Loucy (cell line): ENCODE data around the gene ADGRG2.

ENCODE experiments used
- H2AFZ ChIP-seq: fragments of 200-600 bp; sonication (generic); 2 replicates; pipeline ENCODE4 v1.6.0; 2016; ENCODE audit warnings: antibody characterized with exemption, mild to moderate bottlenecking, low read length, moderate library complexity
- H3F3A ChIP-seq: fragments of 200-600 bp; 2 replicates; pipeline ENCODE4 v1.6.0; 2016; ENCODE audit warnings: antibody characterized with exemption, low read depth, mild to moderate bottlenecking
- H3K27me3 ChIP-seq: fragments of 200-600 bp; sonication (generic); 2 replicates; pipeline ENCODE4 v1.6.1; 2014; ENCODE audit warnings: low read length, mild to moderate bottlenecking; ENCODE audit not compliant: insufficient read depth, poor library complexity, severe bottlenecking
- H3K36me3 ChIP-seq: fragments of 200-600 bp; sonication (generic); 2 replicates; pipeline ENCODE4 v1.6.1; 2016; ENCODE audit warnings: low read length; ENCODE audit not compliant: insufficient read depth
- H3K4me1 ChIP-seq: fragments of 200-600 bp; sonication (generic); 2 replicates; pipeline ENCODE4 v1.5.1; 2014; ENCODE audit warnings: low read length, mild to moderate bottlenecking; ENCODE audit not compliant: insufficient read depth, poor library complexity, severe bottlenecking
- H3K4me2 ChIP-seq: fragments of 200-600 bp; sonication (generic); 2 replicates; pipeline ENCODE4 v1.6.0; 2014; ENCODE audit warnings: antibody characterized with exemption, low read length, low read depth, mild to moderate bottlenecking; ENCODE audit not compliant: poor library complexity, severe bottlenecking
- H3K4me3 ChIP-seq: fragments of 200-600 bp; sonication (generic); 2 replicates; pipeline ENCODE4 v1.5.1; 2014; ENCODE audit warnings: low read length, mild to moderate bottlenecking, mixed read lengths; ENCODE audit not compliant: poor library complexity, severe bottlenecking
- H3K79me2 ChIP-seq: fragments of 200-600 bp; sonication (generic); 2 replicates; pipeline ENCODE4 v1.6.1; 2014; ENCODE audit warnings: low read length; ENCODE audit not compliant: insufficient read depth
- H3K9ac ChIP-seq: fragments of 200-600 bp; sonication (generic); 2 replicates; pipeline ENCODE4 v1.6.0; 2014; ENCODE audit warnings: mild to moderate bottlenecking, low read depth, low read length, moderate library complexity; ENCODE audit not compliant: poor library complexity, severe bottlenecking
- H3K9me2 ChIP-seq: fragments of 200-600 bp; sonication (generic); replicated peaks from 2 replicates; pipeline ENCODE4 v1.6.1; 2016; ENCODE audit warnings: low read depth, low read length, mixed read lengths
- H3K9me3 ChIP-seq: fragments of 200-600 bp; sonication (generic); 2 replicates; pipeline ENCODE4 v1.6.1; 2014; ENCODE audit warnings: mild to moderate bottlenecking, antibody characterized with exemption, low read length, low read depth; ENCODE audit not compliant: insufficient read depth
- H4K20me1 ChIP-seq: fragments of 200-600 bp; sonication (generic); 2 replicates; pipeline ENCODE4 v1.6.0; 2014; ENCODE audit warnings: antibody characterized with exemption, low read length, mild to moderate bottlenecking; ENCODE audit not compliant: insufficient read depth, poor library complexity, severe bottlenecking
- EZH2phosphoT487 ChIP-seq: fragments of 200-600 bp; IDR thresholded peaks from 2 replicates; pipeline ENCODE4 v1.6.1; 2018; ENCODE audit warnings: antibody characterized with exemption, mild to moderate bottlenecking, moderate library complexity, borderline replicate concordance
- TF ChIP-seq, protein P1 (sequence below): fragments of 200-600 bp; sonication (generic); conservative IDR thresholded peaks from 2 replicates; pipeline ENCODE4 v1.5.1; 2014; ENCODE audit warnings: mild to moderate bottlenecking, antibody characterized with exemption, low read length

ADGRG2 gene

DNA sequence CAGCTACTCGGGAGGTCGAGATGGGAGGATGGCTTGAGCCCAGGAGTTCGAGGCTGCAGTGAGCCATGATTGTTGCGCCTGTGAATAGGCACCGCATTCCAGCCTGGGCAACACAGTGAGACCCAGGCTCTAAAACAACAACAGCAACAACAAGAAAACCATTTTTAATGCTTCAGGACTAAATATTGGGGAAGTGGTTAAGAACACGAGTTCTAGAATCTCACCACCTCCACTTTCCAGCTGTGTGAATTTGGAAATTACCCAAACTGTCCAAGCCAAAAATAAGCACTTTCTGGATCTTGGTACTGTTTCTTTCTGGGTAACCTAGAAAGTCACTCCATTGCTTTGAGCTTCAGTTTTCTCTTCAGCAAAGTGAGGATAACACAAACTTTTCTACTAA is 63.2 kb downstream of the ADGRG2 start:
- TF ChIP-seq EZH2phosphoT487, result no peak
- TF ChIP-seq, protein P1, sequence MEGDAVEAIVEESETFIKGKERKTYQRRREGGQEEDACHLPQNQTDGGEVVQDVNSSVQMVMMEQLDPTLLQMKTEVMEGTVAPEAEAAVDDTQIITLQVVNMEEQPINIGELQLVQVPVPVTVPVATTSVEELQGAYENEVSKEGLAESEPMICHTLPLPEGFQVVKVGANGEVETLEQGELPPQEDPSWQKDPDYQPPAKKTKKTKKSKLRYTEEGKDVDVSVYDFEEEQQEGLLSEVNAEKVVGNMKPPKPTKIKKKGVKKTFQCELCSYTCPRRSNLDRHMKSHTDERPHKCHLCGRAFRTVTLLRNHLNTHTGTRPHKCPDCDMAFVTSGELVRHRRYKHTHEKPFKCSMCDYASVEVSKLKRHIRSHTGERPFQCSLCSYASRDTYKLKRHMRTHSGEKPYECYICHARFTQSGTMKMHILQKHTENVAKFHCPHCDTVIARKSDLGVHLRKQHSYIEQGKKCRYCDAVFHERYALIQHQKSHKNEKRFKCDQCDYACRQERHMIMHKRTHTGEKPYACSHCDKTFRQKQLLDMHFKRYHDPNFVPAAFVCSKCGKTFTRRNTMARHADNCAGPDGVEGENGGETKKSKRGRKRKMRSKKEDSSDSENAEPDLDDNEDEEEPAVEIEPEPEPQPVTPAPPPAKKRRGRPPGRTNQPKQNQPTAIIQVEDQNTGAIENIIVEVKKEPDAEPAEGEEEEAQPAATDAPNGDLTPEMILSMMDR, result no peak
- Histone ChIP-seq H3K79me2 (no peaks in the 10 kb centered on the region), H3K4me2 (no peak overlapping the region), H3K36me3 (no peaks in the 10 kb centered on the region), H3K9me2 (no peaks in the 10 kb centered on the region), H3F3A (no peaks in the 10 kb centered on the region), H4K20me1 (no peaks in the 10 kb centered on the region), H3K9ac (no peak overlapping the region), H2AFZ (no peak overlapping the region), H3K9me3 (no peaks in the 10 kb centered on the region), H3K4me1 (no peaks in the 10 kb centered on the region), H3K27me3 (no peaks in the 10 kb centered on the region), H3K4me3 (no peak overlapping the region)

DNA sequence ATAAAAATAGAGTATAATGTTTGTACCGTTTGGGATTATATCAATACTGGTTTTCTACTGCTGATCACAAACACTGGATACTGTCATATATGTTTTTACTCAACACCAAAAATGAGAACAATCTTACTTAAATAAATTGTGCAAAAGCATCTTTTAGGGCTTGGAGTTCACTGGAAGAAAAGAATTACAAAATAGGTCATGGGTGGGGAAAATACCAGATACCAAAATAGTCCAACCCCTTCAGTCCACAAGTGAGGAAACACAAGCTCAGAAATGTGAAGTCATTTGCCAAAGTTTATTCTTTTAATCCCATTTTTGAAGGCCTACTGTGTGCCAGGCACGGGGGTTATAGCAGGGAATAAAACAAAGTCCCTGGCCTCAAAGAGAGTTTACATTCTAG is 64.4 kb downstream of the ADGRG2 start:
- Histone ChIP-seq H3F3A (no peaks in the 10 kb centered on the region), H3K79me2 (no peaks in the 10 kb centered on the region), H4K20me1 (no peaks in the 10 kb centered on the region), H3K9ac (no peak overlapping the region), H2AFZ (no peak overlapping the region), H3K36me3 (no peaks in the 10 kb centered on the region), H3K27me3 (no peaks in the 10 kb centered on the region), H3K4me3 (no peak overlapping the region), H3K9me3 (no peaks in the 10 kb centered on the region), H3K4me2 (no peak overlapping the region), H3K4me1 (no peaks in the 10 kb centered on the region), H3K9me2 (no peaks in the 10 kb centered on the region)
- TF ChIP-seq, protein P1, result no peak
- no peak for TF ChIP-seq EZH2phosphoT487

DNA sequence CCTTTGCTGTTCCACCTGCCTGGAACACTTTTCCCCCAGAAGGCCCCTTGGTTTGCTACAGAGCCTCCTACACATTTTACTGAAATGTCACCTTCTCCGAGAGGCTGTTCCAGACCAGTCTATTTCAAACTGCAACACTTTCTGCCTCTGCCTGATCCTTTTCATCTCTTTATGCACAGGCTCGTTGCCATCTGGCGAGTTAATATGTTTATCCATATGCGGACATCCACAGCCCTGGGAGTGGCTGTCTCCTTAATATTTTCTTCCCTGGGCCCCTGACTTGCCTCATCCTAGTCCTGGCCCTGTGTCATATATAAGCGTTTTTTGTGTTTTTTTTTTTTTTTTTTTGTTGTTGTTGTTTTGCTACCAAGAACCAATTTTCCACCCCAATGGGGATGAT is 73.2 kb downstream of the ADGRG2 start:
- Histone ChIP-seq H3K27me3 (no peaks in the 10 kb centered on the region), H3F3A (no peaks in the 10 kb centered on the region), H3K9me2 (no peaks in the 10 kb centered on the region), H4K20me1 (no peaks in the 10 kb centered on the region), H3K9me3 (no peaks in the 10 kb centered on the region), H3K4me2 (no peak overlapping the region), H3K4me1 (no peaks in the 10 kb centered on the region), H3K9ac (no peak overlapping the region), H3K36me3 (no peaks in the 10 kb centered on the region), H2AFZ (no peak overlapping the region), H3K4me3 (no peak overlapping the region), H3K79me2 (no peaks in the 10 kb centered on the region)
- TF ChIP-seq, protein P1, result no peak
- TF ChIP-seq EZH2phosphoT487, result no peak
